HG03045 (cell line): Measurements from ENCODE around the gene LIN37.
"Not testable (repeated sequence)": the region's sequence is repeated elsewhere in the genome, so short reads cannot be mapped to it uniquely, and the experiment has no call there.

ENCODE experiments used
- ATAC-seq: cut with Tn5 transposase; IDR thresholded peaks from one replicate; pipeline ENCODE4 v1.9.1; 2021; ENCODE audit warnings: mild to moderate bottlenecking, moderate library complexity; ENCODE audit not compliant: unreplicated experiment

The LIN37 gene

GRCh38 chr19:35787227-35787799 lies 38.9 kb downstream of the LIN37 start:
- ATAC-seq: no peak

GRCh38 chr19:35788205-35788960 lies 40.0 kb downstream of the LIN37 start:
- ATAC-seq: no peak

GRCh38 chr19:35789195-35789977 lies 41.0 kb downstream of the LIN37 start:
- ATAC-seq: no peak

GRCh38 chr19:35789978-35790944 lies 41.9 kb downstream of the LIN37 start:
- ATAC-seq: no peak

GRCh38 chr19:35790981-35791813 lies 42.8 kb downstream of the LIN37 start:
- ATAC-seq: no peak

- ATAC-seq: no peak
These were observed 43.5 kb downstream of the LIN37 start for GRCh38 chr19:35791814-35792279.

- no peak for ATAC-seq
These were observed 43.9 kb downstream of the LIN37 start for GRCh38 chr19:35792312-35792711.

- no peak for ATAC-seq
These were observed 44.5 kb downstream of the LIN37 start for GRCh38 chr19:35792888-35793287.

GRCh38 chr19:35793381-35794165 lies 45.2 kb downstream of the LIN37 start:
- no peak for ATAC-seq

- ATAC-seq: not testable (repeated sequence)
These were observed 47.2 kb downstream of the LIN37 start for GRCh38 chr19:35795564-35795963.

GRCh38 chr19:35796645-35797542 lies 48.5 kb downstream of the LIN37 start:
- ATAC-seq: no peak

- ATAC-seq: no peak
These were observed 49.3 kb downstream of the LIN37 start for GRCh38 chr19:35797663-35798062.

- no peak for ATAC-seq
These were observed 53.5 kb downstream of the LIN37 start for GRCh38 chr19:35801828-35802227.
